HG02943 (cell line): ENCODE data around the gene CAMK2G.
"Not testable (repeated sequence)": the region's sequence is repeated elsewhere in the genome, so short reads cannot be mapped to it uniquely, and the experiment has no call there.

Experiments used
- ATAC-seq: cut with Tn5 transposase; IDR thresholded peaks from one replicate; pipeline ENCODE4 v1.9.1; 2021; ENCODE audit warnings: mild to moderate bottlenecking, low read depth, moderate library complexity; ENCODE audit not compliant: unreplicated experiment

The CAMK2G gene

GRCh38 chr10:73842349-73842748, 32.0 kb downstream of the CAMK2G start:
- no peak for ATAC-seq

- ATAC-seq, result no peak
Observed at GRCh38 chr10:73841526-73842285, 32.6 kb downstream of the CAMK2G start.

- no peak for ATAC-seq
Observed at GRCh38 chr10:73841061-73841421, 33.3 kb downstream of the CAMK2G start.

- no peak for ATAC-seq
Observed at GRCh38 chr10:73840403-73841060, 33.8 kb downstream of the CAMK2G start.

- ATAC-seq, result no peak
Observed at GRCh38 chr10:73840056-73840402, 34.3 kb downstream of the CAMK2G start.

GRCh38 chr10:73839276-73839966, 34.9 kb downstream of the CAMK2G start:
- ATAC-seq, result no peak

GRCh38 chr10:73838827-73839226, 35.5 kb downstream of the CAMK2G start:
- no peak for ATAC-seq

- ATAC-seq, result no peak
Observed at GRCh38 chr10:73838008-73838567, 36.3 kb downstream of the CAMK2G start.

- ATAC-seq, result no peak
Observed at GRCh38 chr10:73837072-73837471, 37.3 kb downstream of the CAMK2G start.

GRCh38 chr10:73836427-73836980, 37.9 kb downstream of the CAMK2G start:
- ATAC-seq, result no peak

- not testable (repeated sequence) for ATAC-seq
Observed at GRCh38 chr10:73829090-73829489, 45.3 kb downstream of the CAMK2G start.

- ATAC-seq, result no peak
Observed at GRCh38 chr10:73828161-73828560, 46.2 kb downstream of the CAMK2G start.

GRCh38 chr10:73827346-73828089, 46.8 kb downstream of the CAMK2G start:
- no peak for ATAC-seq

- ATAC-seq, result no peak
Observed at GRCh38 chr10:73824146-73824725, 50.1 kb downstream of the CAMK2G start.

- no peak for ATAC-seq
Observed at GRCh38 chr10:73823391-73823790, 51.0 kb downstream of the CAMK2G start.

GRCh38 chr10:73819513-73820093, 54.8 kb downstream of the CAMK2G start:
- no peak for ATAC-seq

- no peak for ATAC-seq
Observed at GRCh38 chr10:73819081-73819480, 55.3 kb downstream of the CAMK2G start.

GRCh38 chr10:73818402-73818801, 56.0 kb downstream of the CAMK2G start:
- ATAC-seq, result no peak

- no peak for ATAC-seq
Observed at GRCh38 chr10:73817826-73818225, 56.5 kb downstream of the CAMK2G start.
